ENCODE measurements around the gene IQSEC1. TPM values are rescaled to one million over a fixed set of nuclear protein-coding genes. Genes with fewer than 3 reads are reported as not detected.

IQSEC1 gene
- total and polyA plus RNA-seq, 2 donors (not counting 3 experiments of a cell fraction or from before 2014, with no cell fraction given): 5.2 to 18.0 TPM

DNA sequence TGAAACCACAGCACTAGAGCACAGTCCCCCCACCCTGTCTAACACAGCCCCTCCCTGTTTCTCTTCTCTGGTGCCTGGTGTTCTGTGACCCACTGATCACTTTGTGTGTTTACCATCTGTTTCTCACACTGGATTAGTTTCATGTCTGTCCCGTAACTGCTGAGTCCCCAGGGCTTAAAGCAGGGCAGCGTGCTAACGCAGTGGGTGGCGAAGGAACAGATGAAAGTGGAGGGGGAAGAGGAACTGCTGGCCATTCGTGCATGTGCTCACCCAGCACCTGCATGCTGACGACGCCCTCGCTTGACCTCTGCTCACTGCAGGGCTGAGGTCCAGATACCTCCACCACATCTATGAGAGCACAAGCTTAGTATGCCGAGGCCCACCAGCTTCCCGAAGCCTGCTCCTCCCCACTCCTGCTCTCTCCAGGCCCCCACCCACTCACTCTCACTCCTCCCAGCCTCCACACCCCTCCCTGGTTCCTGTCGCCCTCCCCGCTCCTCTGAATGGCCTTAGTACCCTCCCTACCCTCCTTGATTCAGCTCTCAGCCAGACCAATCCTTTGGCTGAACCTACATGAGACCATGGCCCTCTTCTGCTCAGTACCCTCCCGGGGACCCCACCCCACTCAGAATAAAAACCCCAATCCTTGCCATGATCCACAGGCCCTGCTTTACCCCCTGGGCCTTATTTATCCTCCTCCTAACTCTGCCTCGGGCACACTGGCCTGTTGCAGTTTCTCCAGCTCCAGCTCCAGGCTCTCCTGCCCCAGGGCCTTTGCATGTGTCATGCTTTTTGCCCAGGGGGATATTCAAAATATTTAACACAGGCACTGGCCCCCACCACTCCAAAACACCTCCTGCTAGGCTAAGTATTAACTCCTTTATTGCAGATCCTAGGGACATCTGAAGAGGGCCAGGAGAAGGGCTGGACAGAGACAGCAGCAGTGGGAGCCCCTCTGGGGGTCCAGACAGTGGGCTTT is 15.1 kb upstream of the IQSEC1 start:
- Histone ChIP-seq H3K36me3 (ENCODE audit: control insufficient read depth in 2 of 2, extremely low read depth in 1 of 2, insufficient read depth in 2 of 2, low read length in 2 of 2) (no peaks in the 10 kb centered on the region), H3K9me3 (replicated peaks; ENCODE audit: control insufficient read depth, insufficient read depth, low read length) (no peaks in the 10 kb centered on the region), H3K4me3 (replicated peaks in 1 of 3; ENCODE audit: insufficient read depth in 1 of 3, low read depth in 1 of 3, low read length in 3 of 3) (no peak overlapping the region), H3K27ac (ENCODE audit: insufficient read depth, low read depth, low read length) (no peak overlapping the region), H4K20me1 (replicated peaks; ENCODE audit: control insufficient read depth, extremely low read depth, insufficient read depth, low read length) (no peaks in the 10 kb centered on the region), H3K79me2 (ENCODE audit: control insufficient read depth, insufficient read depth, low read length) (no peaks in the 10 kb centered on the region), H3K9ac (replicated peaks; ENCODE audit: extremely low read depth, insufficient read depth, low read length) (no peak overlapping the region), H3K27me3 (ENCODE audit: control insufficient read depth in 2 of 2, insufficient read depth in 2 of 2, low read length in 2 of 2) (no peaks in the 10 kb centered on the region), H2AFZ (ENCODE audit: low read depth, low read length) (no peak overlapping the region), H3K9me1 (replicated peaks; ENCODE audit: control insufficient read depth, extremely low read depth, insufficient read depth, low read length) (no peaks in the 10 kb centered on the region), H3K4me1 (ENCODE audit: control insufficient read depth, extremely low read depth, insufficient read depth, low read length) (no peaks in the 10 kb centered on the region), H3K4me2 (ENCODE audit: insufficient read depth, low read length) (no peak overlapping the region)
- TF ChIP-seq EZH2 (IDR thresholded peaks at IDR 0.05; ENCODE audit: borderline replicate concordance, low read depth, low read length, severe bottlenecking) (no peak), FOS (IDR thresholded peaks at IDR 0.05; ENCODE audit: borderline replicate concordance, insufficient read depth, low read length) (no peak), POLR2A (IDR thresholded peaks at IDR 0.05; ENCODE audit: low read depth, low read length) (no peak)
- TF ChIP-seq, protein P1, sequence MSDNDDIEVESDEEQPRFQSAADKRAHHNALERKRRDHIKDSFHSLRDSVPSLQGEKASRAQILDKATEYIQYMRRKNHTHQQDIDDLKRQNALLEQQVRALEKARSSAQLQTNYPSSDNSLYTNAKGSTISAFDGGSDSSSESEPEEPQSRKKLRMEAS (IDR thresholded peaks at IDR 0.05; ENCODE audit: insufficient read depth, insufficient read length): no peak
- dilution Hi-C loops (cut with MboI; ENCODE audit: extremely low pct_ligation_motif_present, low sequenced_read_pairs) (loop anchor here (25.0 kb wide), 1 partner anchor 374 kb away; no protein-coding TSS in a partner anchor), intact Hi-C loops (cut with micrococcal nuclease) (no loop called here)
- no peak for FAIRE-seq
- ChIA-PET CTCF (interaction anchor here (7.4 kb wide), 1 partner anchor 365 kb away, joined by 214 read pairs; no protein-coding TSS in a partner anchor), POLR2A (no interaction called here)
- no peak for DNase-seq (ENCODE audit: low read depth, low spot score)
- BruUV-seq (replicated peaks): no TSS peak

DNA sequence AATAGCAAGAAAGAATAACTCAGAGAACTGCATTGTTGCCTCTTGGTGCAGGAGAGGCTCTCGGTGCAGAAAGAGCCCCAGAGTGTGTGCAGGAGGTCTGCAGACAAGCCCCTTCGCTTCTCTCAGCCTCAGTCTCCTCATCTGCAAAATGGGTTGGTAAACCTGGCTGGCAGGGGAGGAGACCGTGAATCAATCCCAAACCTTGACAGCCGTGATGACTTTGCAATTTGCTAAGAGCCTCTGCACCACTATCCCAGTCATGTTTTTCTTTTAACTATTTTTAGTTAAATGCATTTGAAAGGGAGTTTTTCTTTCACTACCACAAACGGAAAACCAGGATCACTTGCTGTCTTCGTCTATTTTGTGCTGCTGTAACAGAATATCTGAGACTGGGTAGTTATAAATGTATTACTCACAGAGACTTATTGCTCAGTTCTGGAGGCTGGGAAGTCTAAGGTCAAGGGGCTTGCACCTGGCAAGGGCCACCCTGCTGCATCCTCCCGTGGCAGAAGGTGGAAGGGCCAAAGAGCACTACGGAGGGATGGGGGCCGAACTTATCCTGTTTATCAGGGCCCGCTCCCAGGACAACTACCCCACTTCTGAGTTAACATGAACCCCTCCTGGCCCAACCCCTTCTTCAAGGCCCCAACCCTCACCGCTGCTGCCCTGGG is 14.2 kb upstream of the IQSEC1 start:
- CTCF ChIA-PET: interaction anchor here (7.4 kb wide), 1 partner anchor 366 kb away, joined by 214 read pairs; no protein-coding TSS in a partner anchor
- no peaks in the 10 kb centered on the region for H3K4me1 ChIP-seq (ENCODE audit: control insufficient read depth, extremely low read depth, insufficient read depth, low read length)
- H3K9me1 ChIP-seq (replicated peaks; ENCODE audit: control insufficient read depth, extremely low read depth, insufficient read depth, low read length): no peaks in the 10 kb centered on the region
- no peak overlapping the region for H3K27ac ChIP-seq (ENCODE audit: insufficient read depth, low read depth, low read length)
- no peak overlapping the region for H3K4me3 ChIP-seq (replicated peaks in 1 of 3; ENCODE audit: insufficient read depth in 1 of 3, low read depth in 1 of 3, low read length in 3 of 3)
- no peak overlapping the region for H2AFZ ChIP-seq (ENCODE audit: low read depth, low read length)
- DNase-seq (ENCODE audit: low read depth, low spot score) (no peak), FAIRE-seq (no peak)
- no peaks in the 10 kb centered on the region for H3K79me2 ChIP-seq (ENCODE audit: control insufficient read depth, insufficient read depth, low read length)
- H3K9me3 ChIP-seq (replicated peaks; ENCODE audit: control insufficient read depth, insufficient read depth, low read length): no peaks in the 10 kb centered on the region
- dilution Hi-C loops (cut with MboI; ENCODE audit: extremely low pct_ligation_motif_present, low sequenced_read_pairs): loop anchor here (25.0 kb wide), 1 partner anchor 375 kb away; no protein-coding TSS in a partner anchor
- BruUV-seq (replicated peaks): no TSS peak
- no peak overlapping the region for H3K9ac ChIP-seq (replicated peaks; ENCODE audit: extremely low read depth, insufficient read depth, low read length)
- POLR2A ChIA-PET: no interaction called here
- intact Hi-C loops (cut with micrococcal nuclease): no loop called here
- H3K27me3 ChIP-seq (ENCODE audit: control insufficient read depth in 2 of 2, insufficient read depth in 2 of 2, low read length in 2 of 2): no peaks in the 10 kb centered on the region
- H3K4me2 ChIP-seq (ENCODE audit: insufficient read depth, low read length): no peak overlapping the region
- H4K20me1 ChIP-seq (replicated peaks; ENCODE audit: control insufficient read depth, extremely low read depth, insufficient read depth, low read length): no peaks in the 10 kb centered on the region
- H3K36me3 ChIP-seq (ENCODE audit: control insufficient read depth in 2 of 2, extremely low read depth in 1 of 2, insufficient read depth in 2 of 2, low read length in 2 of 2): no peaks in the 10 kb centered on the region
- TF ChIP-seq JUN (IDR thresholded peaks at IDR 0.05; ENCODE audit: borderline replicate concordance, insufficient read depth, insufficient read length, low read depth) (no peak), POLR2A (IDR thresholded peaks at IDR 0.05; ENCODE audit: low read depth, low read length) (no peak)
- TF ChIP-seq, protein P1 (IDR thresholded peaks at IDR 0.05; ENCODE audit: insufficient read depth, insufficient read length): no peak
